Pons (tissue), 1 donor: ENCODE measurements around the gene AFF3.
"Not testable (repeated sequence)": the region's sequence is repeated elsewhere in the genome, so short reads cannot be mapped to it uniquely, and the experiment has no call there.

ENCODE experiments used
- DNase-seq: peaks from one replicate; pipeline ENCODE4 v3.0.0-alpha.2; 2016; ENCODE audit warnings: low spot score

Gene AFF3

GRCh38 chr2:99661761-99662160 is 480.6 kb downstream of the AFF3 start:
- DNase-seq = not testable (repeated sequence)

- DNase-seq = peak; percentile 72
Measured at GRCh38 chr2:99660616-99661406, 481.6 kb downstream of the AFF3 start.

GRCh38 chr2:99659874-99660273 is 482.5 kb downstream of the AFF3 start:
- no peak for DNase-seq

- no peak for DNase-seq
Measured at GRCh38 chr2:99657691-99658258, 484.6 kb downstream of the AFF3 start.

GRCh38 chr2:99656994-99657393 is 485.4 kb downstream of the AFF3 start:
- DNase-seq = no peak

- DNase-seq = no peak
Measured at GRCh38 chr2:99653433-99653832, 489.0 kb downstream of the AFF3 start.

GRCh38 chr2:99652862-99653261 is 489.5 kb downstream of the AFF3 start:
- no peak for DNase-seq

- DNase-seq = no peak
Measured at GRCh38 chr2:99651930-99652670, 490.3 kb downstream of the AFF3 start.

GRCh38 chr2:99648906-99649789 is 493.2 kb downstream of the AFF3 start:
- DNase-seq = no peak

GRCh38 chr2:99648178-99648844 is 494.1 kb downstream of the AFF3 start:
- no peak for DNase-seq

GRCh38 chr2:99645960-99646359 is 496.4 kb downstream of the AFF3 start:
- DNase-seq = no peak

GRCh38 chr2:99644419-99644787 is 498.0 kb downstream of the AFF3 start:
- DNase-seq = no peak

GRCh38 chr2:99643787-99644418 is 498.5 kb downstream of the AFF3 start:
- no peak for DNase-seq

GRCh38 chr2:99641999-99642398 is 500.4 kb downstream of the AFF3 start:
- no peak for DNase-seq

- DNase-seq = no peak
Measured at GRCh38 chr2:99640635-99641151, 501.7 kb downstream of the AFF3 start.

- DNase-seq = no peak
Measured at GRCh38 chr2:99638791-99639190, 503.6 kb downstream of the AFF3 start.

GRCh38 chr2:99637159-99637697 is 505.2 kb downstream of the AFF3 start:
- no peak for DNase-seq

- DNase-seq = peak; percentile 53
Measured at GRCh38 chr2:99636144-99637034, 506.0 kb downstream of the AFF3 start.

GRCh38 chr2:99635710-99636109 is 506.7 kb downstream of the AFF3 start:
- DNase-seq = no peak
